Placental epithelial cell (primary cell): ENCODE measurements around the gene SKIC8. TPM values are rescaled to one million over a fixed set of nuclear protein-coding genes. Genes with fewer than 3 reads are reported as not detected.

Experiments
- small RNA-seq: library from RNA; depleted of rRNA; stranded (forward); fragments of <200 nt; gene quantifications from one replicate; pipeline ENCODE3, GENCODE V24; 2012
- total RNA-seq: library from RNA; depleted of rRNA; stranded (reverse); fragments of >200 nt; gene quantifications from 2 replicates; pipeline ENCODE4 v1.2.3, GENCODE V29; 2012

SKIC8 gene
- 115 and 126 TPM in 2 replicates for total RNA-seq

GRCh38 chr15:78299101-78299930 is at the start of gene SKIC8:
SKIC8 (minus strand) TSS chr15:78299609; CDS start chr15:78295686, 3,923 bp downstream.

DNA sequence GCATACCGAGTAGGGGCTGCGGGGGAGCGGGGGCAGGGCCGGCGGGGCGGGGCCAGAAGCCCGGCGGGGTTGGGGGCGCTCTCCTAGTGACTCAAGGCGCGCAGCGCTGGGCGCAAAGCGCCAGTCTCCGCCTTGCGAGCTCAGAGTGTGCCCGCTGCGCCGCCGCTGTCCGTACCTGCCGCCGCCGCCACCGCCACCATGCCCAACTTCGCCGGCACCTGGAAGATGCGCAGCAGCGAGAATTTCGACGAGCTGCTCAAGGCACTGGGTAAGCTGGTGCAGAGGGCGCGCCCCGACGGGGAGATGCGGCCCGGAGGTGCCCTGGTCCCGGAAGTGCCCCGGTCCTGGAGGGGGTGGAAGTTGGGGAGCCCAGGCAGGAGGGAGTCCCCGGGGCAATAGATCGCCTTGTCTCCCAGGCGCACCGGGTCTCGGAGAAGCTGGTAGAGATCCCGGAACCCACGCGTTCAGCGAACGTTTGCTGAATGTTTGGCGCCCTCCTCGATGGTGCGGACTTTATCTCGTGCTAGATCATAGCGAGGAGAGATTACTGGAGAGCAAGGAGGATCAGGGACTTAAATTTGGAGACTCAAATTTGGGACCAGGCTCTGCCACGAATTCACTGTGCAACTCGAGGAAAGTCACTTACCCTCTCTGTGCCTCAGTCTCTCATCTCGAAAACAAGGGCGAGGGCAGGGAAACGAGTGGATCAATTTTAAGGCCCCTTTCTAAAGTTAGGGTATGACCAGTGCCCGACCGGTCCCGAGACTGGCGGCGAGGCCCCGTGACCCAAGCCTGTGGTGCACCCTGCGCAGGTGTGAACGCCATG is 41.0 kb upstream of the SKIC8 start, which contains the start of gene CRABP1:
TSS of gene CRABP1 (plus strand) at position 123 of the 826 bp plus-strand sequence. CDS start at position 199, 76 bp downstream.

DNA sequence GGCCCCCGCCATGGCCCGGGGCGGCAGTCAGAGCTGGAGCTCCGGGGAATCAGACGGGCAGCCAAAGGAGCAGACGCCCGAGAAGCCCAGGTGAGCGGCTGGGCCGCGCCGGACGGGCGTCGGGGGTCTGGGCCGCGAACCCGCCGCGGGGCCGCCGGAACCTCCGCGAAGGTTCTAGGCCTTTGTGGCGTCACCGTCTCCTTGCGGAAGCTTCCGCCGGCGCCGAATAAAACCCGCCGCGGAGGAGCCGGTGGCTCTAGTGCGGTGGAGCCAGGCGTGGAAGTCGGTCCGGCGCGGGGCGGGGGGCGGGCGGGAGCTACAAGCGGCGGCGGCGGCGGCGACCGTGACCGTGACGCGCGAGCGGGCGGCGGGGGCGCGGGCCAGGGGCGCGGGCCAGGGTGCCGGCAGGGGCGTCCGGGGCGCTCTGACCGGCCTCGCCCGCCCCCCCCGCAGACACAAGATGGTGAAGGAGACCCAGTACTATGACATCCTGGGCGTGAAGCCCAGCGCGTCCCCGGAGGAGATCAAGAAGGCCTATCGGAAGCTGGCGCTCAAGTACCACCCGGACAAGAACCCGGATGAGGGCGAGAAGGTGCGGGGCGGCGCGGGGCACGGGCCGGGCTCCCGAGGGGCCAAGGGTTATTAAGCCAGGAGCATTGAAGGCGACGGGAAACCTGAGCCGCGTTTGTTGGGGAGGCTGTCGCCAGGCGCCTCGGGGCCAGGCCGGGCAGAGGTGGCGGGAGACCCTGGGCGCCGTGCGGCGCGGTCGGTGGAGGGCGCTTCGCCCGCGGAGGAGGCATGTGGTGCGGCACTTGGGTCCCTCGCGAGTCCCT is 34.9 kb downstream of the SKIC8 start, which contains the start of gene DNAJA4:
TSS of gene DNAJA4 (plus strand) at position 259 of the 833 bp plus-strand sequence. CDS start at position 461, 202 bp downstream.

DNA sequence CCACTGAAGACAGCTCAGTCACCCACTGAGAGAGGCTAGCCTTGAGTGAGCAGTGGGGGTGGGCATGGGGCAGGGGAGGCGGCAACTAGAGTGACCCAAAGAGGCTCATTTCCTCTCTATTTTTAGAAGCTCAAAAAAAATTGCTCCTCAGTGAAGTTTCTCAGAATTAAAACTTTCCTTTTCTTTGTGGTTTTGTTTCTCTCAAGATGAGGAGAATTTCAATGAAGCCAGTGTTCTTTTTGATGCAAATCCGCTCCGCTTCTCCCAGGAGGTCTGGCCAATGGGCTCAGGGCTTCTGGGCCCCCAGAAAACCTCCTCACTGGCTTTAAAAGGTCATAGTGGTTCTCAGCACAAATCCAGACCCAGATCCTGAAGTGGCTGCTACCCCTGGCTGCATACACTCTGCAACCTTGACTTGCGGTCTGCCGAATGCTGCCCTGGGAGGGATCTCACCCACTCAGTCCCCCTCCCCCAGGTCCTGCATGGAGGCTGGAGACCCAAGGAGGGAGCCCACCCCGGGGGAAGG is 64.8 kb downstream of the SKIC8 start, which contains the start of gene ACSBG1:
TSS of gene ACSBG1 (minus strand) at position 51 of the 526 bp plus-strand sequence. CDS start 64 bp downstream, outside the sequence.

Small RNA genes within 50 kb of the gene (small RNA-seq; reads per million reads assigned to genes)
- 0.20 reads per million for gene AC090607.5

Other genes with a start within 250 kb of the SKIC8 start
- 45.7 and 49.5 TPM in 2 replicates for gene TBC1D2B, start 221.9 kb downstream of the SKIC8 start, total RNA-seq
- not detected in 2 replicates for gene SH2D7, start 207.0 kb downstream of the SKIC8 start, total RNA-seq
- gene CIB2, start 168.2 kb downstream of the SKIC8 start, total RNA-seq = 22.4 and 23.6 TPM in 2 replicates
- 14.9 and 40.2 TPM in 2 replicates for gene IDH3A, start 150.2 kb downstream of the SKIC8 start, total RNA-seq
- gene ACSBG1, start 65.0 kb downstream of the SKIC8 start, total RNA-seq = 1.2 TPM in 1 of 2 replicates, not detected in the other
- 22.0 and 22.9 TPM in 2 replicates for gene DNAJA4, start 35.0 kb downstream of the SKIC8 start, total RNA-seq
- gene CRABP1, start 40.7 kb upstream of the SKIC8 start, total RNA-seq = not detected in 2 replicates
- 34.9 and 55.0 TPM in 2 replicates for gene IREB2, start 138.6 kb upstream of the SKIC8 start, total RNA-seq
- 0.39 and 1.7 TPM in 2 replicates for gene HYKK, start 208.0 kb upstream of the SKIC8 start, total RNA-seq
- gene PSMA4, start 240.8 kb upstream of the SKIC8 start, total RNA-seq = 110 and 239 TPM in 2 replicates